HepG2 (cell line): ENCODE data around the gene HINFP. TPM values are rescaled to one million over a fixed set of nuclear protein-coding genes. Genes with fewer than 3 reads are reported as not detected.

Experiments used
- AKAP8 ChIP-seq: sonication (generic); formaldehyde crosslinking; IDR thresholded peaks from 2 replicates; pipeline ENCODE4 v1.5.1; 2020; ENCODE audit warnings: mild to moderate bottlenecking, missing genetic modification reagents
- CBX1 ChIP-seq: IDR thresholded peaks from one replicate; pipeline ENCODE4 v1.6.1; 2016; ENCODE audit warnings: antibody characterized with exemption, low read depth
- JUN ChIP-seq: sonication (generic); formaldehyde crosslinking; IDR thresholded peaks from 2 replicates; pipeline ENCODE4 v1.4.0; 2020; ENCODE audit warnings: mild to moderate bottlenecking, missing genetic modification reagents
- MXI1 ChIP-seq: IDR thresholded peaks from 3 replicates; pipeline ENCODE4 v1.6.1; 2012; ENCODE audit warnings: low read depth, low read length, inconsistent platforms, borderline replicate concordance
- NAIF1 ChIP-seq: sonication (generic); formaldehyde crosslinking; IDR thresholded peaks from 2 replicates; pipeline ENCODE4 v1.5.0; 2020; ENCODE audit warnings: mild to moderate bottlenecking, missing genetic modification reagents, borderline replicate concordance
- NBN ChIP-seq: fragments of 450-650 bp; conservative IDR thresholded peaks from 2 replicates; pipeline ENCODE4 v1.6.1; 2017
- NFYC ChIP-seq: IDR thresholded peaks from 2 replicates; pipeline ENCODE4 v1.6.1; 2016; ENCODE audit warnings: missing genetic modification reagents, missing compliant biosample characterization
- YEATS2 ChIP-seq: sonication (generic); formaldehyde crosslinking; IDR thresholded peaks from 2 replicates; pipeline ENCODE4 v1.4.0; 2020; ENCODE audit warnings: missing genetic modification reagents, borderline replicate concordance
- ZBTB8A ChIP-seq: sonication (generic); formaldehyde crosslinking; IDR thresholded peaks from 2 replicates; pipeline ENCODE4 v1.4.0; 2020; ENCODE audit warnings: mild to moderate bottlenecking, low read depth, missing genetic modification reagents, borderline replicate concordance
- ZNF263 ChIP-seq: sonication (generic); formaldehyde crosslinking; IDR thresholded peaks from 2 replicates; pipeline ENCODE4 v1.4.0; 2020; ENCODE audit warnings: missing genetic modification reagents
- ZNF296 ChIP-seq: sonication (generic); formaldehyde crosslinking; conservative IDR thresholded peaks from 2 replicates; pipeline ENCODE4 v1.5.0; 2020; ENCODE audit warnings: mild to moderate bottlenecking, missing genetic modification reagents
- ZNF598 ChIP-seq: sonication (generic); formaldehyde crosslinking; IDR thresholded peaks from 2 replicates; pipeline ENCODE4 v1.5.1; 2020; ENCODE audit warnings: mild to moderate bottlenecking, missing genetic modification reagents, borderline replicate concordance
- ZNF660 ChIP-seq: sonication (generic); formaldehyde crosslinking; IDR thresholded peaks from 2 replicates; pipeline ENCODE4 v1.5.1; 2020; ENCODE audit warnings: mild to moderate bottlenecking, low read depth, missing genetic modification reagents, borderline replicate concordance
- polyA plus RNA-seq, 8 experiments: library from polyadenylated mRNA; depleted of rRNA in 3 of 8; stranded (reverse) in 7 of 8; unstranded in 1 of 8; fragments of >200 nt; fragmentation: Illumina TruSeq in 4 of 8; extraction: Trizol in 4 of 8; gene quantifications; 2 replicates each; pipeline versions ENCODE4 v1.2.1 to v1.2.3, GENCODE V29; 2011 to 2016; ENCODE audit warnings: low read depth in 4 of 8, missing spikeins in 1 of 8, mixed read lengths in 1 of 8; ENCODE audit not compliant: insufficient read depth in 1 of 8
- total RNA-seq, 5 experiments: library from RNA; depleted of rRNA; stranded (reverse); fragments of >200 nt; fragmentation: Illumina TruSeq; extraction: Trizol; gene quantifications; 2 replicates each; pipeline ENCODE4 v1.2.3, GENCODE V29; 2016; ENCODE audit warnings: low read depth in 1 of 5
- TF ChIP-seq, protein P1 (sequence below): sonication (generic); formaldehyde crosslinking; IDR thresholded peaks from 2 replicates; pipeline ENCODE4 v1.9.0; 2021; ENCODE audit warnings: missing genetic modification reagents, borderline replicate concordance
- TF ChIP-seq, protein P2 (sequence below): IDR thresholded peaks from 2 replicates; pipeline ENCODE4 v1.4.0; 2020; ENCODE audit warnings: mild to moderate bottlenecking, missing genetic modification reagents
- TF ChIP-seq, protein P3 (sequence below): sonication (generic); formaldehyde crosslinking; IDR thresholded peaks from 2 replicates; pipeline ENCODE4 v1.4.0; 2020; ENCODE audit warnings: missing genetic modification reagents, borderline replicate concordance
- TF ChIP-seq, protein P4 (sequence below): sonication (generic); formaldehyde crosslinking; IDR thresholded peaks from 2 replicates; pipeline ENCODE4 v1.9.0; 2022; ENCODE audit warnings: low read depth, missing genetic modification reagents

The HINFP gene
- total and polyA plus RNA-seq, 2 of the 13 experiments (the other 11 are each of a cell fraction or from before 2014, with no cell fraction given): 15.1 to 21.4 TPM

DNA sequence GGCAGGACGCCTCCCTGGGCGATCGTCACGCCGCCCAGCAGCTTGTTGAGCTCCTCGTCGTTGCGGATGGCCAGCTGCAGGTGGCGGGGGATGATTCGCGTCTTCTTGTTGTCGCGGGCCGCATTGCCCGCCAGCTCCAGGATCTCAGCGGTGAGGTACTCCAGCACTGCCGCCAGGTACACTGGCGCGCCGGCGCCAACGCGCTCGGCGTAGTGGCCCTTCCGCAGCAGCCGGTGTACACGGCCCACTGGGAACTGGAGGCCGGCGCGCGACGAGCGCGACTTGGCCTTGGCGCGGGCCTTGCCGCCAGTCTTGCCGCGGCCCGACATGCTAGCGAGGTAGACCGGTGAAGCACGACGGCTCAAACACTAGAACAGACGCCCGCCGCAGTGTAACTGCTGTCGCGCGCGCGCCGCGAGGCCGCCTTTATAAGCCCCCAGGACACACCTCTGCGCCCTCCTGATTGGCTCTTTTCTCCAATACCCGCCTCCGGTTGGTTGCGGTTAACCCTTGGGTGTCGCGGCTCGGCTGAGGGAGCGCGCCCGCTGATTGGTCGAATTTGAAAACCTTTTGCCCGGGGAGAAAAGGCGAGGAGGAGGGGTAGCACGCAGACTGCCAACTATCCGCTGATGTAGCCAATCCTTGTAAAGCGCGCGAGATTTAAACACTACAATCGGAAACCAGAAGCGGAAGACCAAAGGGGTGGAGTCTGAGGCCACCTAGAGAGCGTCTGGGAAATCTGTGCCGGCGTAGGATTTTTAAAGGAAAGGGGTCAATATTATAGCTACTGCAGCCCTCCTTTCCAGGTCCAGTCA, 26.1 kb upstream of the HINFP start (continued):
- TF ChIP-seq, protein P1, sequence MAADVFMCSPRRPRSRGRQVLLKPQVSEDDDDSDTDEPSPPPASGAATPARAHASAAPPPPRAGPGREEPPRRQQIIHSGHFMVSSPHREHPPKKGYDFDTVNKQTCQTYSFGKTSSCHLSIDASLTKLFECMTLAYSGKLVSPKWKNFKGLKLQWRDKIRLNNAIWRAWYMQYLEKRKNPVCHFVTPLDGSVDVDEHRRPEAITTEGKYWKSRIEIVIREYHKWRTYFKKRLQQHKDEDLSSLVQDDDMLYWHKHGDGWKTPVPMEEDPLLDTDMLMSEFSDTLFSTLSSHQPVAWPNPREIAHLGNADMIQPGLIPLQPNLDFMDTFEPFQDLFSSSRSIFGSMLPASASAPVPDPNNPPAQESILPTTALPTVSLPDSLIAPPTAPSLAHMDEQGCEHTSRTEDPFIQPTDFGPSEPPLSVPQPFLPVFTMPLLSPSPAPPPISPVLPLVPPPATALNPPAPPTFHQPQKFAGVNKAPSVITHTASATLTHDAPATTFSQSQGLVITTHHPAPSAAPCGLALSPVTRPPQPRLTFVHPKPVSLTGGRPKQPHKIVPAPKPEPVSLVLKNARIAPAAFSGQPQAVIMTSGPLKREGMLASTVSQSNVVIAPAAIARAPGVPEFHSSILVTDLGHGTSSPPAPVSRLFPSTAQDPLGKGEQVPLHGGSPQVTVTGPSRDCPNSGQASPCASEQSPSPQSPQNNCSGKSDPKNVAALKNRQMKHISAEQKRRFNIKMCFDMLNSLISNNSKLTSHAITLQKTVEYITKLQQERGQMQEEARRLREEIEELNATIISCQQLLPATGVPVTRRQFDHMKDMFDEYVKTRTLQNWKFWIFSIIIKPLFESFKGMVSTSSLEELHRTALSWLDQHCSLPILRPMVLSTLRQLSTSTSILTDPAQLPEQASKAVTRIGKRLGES (CRISPR knock-in tag): no peak; the same call in 1 of the 2 replicates
- TF ChIP-seq AKAP8 (CRISPR knock-in tag): peak; percentile 89
- no peak for TF ChIP-seq NBN
- peak; percentile 95 for TF ChIP-seq NFYC (CRISPR knock-in tag)
- TF ChIP-seq ZNF263 (CRISPR knock-in tag): no peak; the same call in 1 of the 2 replicates
- no peak for TF ChIP-seq ZNF660 (CRISPR knock-in tag)
- TF ChIP-seq, protein P2, sequence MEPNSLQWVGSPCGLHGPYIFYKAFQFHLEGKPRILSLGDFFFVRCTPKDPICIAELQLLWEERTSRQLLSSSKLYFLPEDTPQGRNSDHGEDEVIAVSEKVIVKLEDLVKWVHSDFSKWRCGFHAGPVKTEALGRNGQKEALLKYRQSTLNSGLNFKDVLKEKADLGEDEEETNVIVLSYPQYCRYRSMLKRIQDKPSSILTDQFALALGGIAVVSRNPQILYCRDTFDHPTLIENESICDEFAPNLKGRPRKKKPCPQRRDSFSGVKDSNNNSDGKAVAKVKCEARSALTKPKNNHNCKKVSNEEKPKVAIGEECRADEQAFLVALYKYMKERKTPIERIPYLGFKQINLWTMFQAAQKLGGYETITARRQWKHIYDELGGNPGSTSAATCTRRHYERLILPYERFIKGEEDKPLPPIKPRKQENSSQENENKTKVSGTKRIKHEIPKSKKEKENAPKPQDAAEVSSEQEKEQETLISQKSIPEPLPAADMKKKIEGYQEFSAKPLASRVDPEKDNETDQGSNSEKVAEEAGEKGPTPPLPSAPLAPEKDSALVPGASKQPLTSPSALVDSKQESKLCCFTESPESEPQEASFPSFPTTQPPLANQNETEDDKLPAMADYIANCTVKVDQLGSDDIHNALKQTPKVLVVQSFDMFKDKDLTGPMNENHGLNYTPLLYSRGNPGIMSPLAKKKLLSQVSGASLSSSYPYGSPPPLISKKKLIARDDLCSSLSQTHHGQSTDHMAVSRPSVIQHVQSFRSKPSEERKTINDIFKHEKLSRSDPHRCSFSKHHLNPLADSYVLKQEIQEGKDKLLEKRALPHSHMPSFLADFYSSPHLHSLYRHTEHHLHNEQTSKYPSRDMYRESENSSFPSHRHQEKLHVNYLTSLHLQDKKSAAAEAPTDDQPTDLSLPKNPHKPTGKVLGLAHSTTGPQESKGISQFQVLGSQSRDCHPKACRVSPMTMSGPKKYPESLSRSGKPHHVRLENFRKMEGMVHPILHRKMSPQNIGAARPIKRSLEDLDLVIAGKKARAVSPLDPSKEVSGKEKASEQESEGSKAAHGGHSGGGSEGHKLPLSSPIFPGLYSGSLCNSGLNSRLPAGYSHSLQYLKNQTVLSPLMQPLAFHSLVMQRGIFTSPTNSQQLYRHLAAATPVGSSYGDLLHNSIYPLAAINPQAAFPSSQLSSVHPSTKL (CRISPR knock-in tag): peak; percentile 66; the same call in 1 of the 2 replicates
- TF ChIP-seq ZNF598 (CRISPR knock-in tag): peak; percentile 74
- TF ChIP-seq JUN (CRISPR knock-in tag): no peak
- TF ChIP-seq NAIF1 (CRISPR knock-in tag): no peak
- TF ChIP-seq ZNF296 (CRISPR knock-in tag): 0 out of 2 replicates have a peak, but pooled peaks have one; percentile 34
- TF ChIP-seq, protein P3, sequence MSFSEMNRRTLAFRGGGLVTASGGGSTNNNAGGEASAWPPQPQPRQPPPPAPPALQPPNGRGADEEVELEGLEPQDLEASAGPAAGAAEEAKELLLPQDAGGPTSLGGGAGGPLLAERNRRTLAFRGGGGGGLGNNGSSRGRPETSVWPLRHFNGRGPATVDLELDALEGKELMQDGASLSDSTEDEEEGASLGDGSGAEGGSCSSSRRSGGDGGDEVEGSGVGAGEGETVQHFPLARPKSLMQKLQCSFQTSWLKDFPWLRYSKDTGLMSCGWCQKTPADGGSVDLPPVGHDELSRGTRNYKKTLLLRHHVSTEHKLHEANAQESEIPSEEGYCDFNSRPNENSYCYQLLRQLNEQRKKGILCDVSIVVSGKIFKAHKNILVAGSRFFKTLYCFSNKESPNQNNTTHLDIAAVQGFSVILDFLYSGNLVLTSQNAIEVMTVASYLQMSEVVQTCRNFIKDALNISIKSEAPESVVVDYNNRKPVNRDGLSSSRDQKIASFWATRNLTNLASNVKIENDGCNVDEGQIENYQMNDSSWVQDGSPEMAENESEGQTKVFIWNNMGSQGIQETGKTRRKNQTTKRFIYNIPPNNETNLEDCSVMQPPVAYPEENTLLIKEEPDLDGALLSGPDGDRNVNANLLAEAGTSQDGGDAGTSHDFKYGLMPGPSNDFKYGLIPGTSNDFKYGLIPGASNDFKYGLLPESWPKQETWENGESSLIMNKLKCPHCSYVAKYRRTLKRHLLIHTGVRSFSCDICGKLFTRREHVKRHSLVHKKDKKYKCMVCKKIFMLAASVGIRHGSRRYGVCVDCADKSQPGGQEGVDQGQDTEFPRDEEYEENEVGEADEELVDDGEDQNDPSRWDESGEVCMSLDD (CRISPR knock-in tag): 0 out of 2 replicates have a peak, but pooled peaks have one; percentile 45
- TF ChIP-seq, protein P4, sequence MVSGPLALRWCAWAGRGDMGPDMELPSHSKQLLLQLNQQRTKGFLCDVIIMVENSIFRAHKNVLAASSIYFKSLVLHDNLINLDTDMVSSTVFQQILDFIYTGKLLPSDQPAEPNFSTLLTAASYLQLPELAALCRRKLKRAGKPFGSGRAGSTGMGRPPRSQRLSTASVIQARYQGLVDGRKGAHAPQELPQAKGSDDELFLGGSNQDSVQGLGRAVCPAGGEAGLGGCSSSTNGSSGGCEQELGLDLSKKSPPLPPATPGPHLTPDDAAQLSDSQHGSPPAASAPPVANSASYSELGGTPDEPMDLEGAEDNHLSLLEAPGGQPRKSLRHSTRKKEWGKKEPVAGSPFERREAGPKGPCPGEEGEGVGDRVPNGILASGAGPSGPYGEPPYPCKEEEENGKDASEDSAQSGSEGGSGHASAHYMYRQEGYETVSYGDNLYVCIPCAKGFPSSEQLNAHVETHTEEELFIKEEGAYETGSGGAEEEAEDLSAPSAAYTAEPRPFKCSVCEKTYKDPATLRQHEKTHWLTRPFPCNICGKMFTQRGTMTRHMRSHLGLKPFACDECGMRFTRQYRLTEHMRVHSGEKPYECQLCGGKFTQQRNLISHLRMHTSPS: peak; percentile 80; the same call in 1 of the 2 replicates
- no peak for TF ChIP-seq ZBTB8A (CRISPR knock-in tag)
- peak; percentile 95 for TF ChIP-seq CBX1
- peak; percentile 79; the same call in 2 of the 3 replicates for TF ChIP-seq MXI1
- peak; percentile 68 for TF ChIP-seq YEATS2 (CRISPR knock-in tag)
